ENCODE measurements around the gene GRM7. TPM values are rescaled to one million over a fixed set of nuclear protein-coding genes. Genes with fewer than 3 reads are reported as not detected.
A peak's percentile ranks its signal among the peaks of the same experiment; 100 is the strongest.

GRM7 gene
- total and polyA plus RNA-seq, 2 experiments from 2014 or later = 0.40 TPM; not detected in 1

DNA sequence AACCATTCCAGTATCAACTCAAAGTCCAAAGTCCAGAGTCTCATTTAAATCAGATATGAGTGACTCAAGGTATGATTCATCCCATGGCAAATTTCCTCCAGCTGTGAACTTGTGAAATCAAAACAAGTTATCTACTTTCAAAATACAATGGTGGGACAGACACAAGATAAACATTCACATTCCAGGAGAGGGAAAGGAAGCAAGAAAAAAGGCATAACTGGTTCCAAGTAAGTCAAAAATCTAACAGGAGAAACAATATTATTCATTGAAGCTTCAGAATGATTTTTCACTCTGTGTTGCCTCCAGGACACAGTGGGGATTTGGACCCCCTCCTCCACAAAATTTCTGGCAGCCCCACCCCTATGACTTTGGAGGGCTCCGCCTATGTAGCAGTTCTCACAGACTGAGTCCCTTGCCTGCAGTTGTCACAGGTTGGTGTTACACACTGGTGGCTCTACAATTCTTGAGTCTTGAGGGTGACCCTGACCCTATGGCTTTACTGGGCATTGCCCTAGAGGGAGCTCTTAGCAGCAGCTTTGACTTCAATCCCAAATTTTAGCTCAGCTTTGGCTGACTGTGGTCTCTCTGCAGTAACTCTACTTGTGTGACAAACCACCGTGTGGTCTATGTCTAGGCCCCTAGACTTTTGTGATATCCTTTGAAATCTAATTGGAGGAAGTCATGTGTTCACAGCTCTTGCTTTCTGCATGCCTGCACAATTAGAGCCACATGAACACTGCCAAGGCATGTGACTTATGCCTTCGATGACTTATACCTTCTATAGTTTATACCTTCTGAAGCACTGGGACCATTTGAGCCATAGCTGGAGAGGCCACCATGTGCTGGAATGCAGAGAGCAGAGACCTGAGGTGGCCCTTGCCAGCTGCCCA, 644.2 kb downstream of the GRM7 start:
- Histone ChIP-seq H2AFZ (no peak overlapping the region), H3F3A (replicated peaks; ENCODE audit: low read depth) (no peaks in the 10 kb centered on the region), H3K4me2 (no peak overlapping the region), H3K9me2 (ENCODE audit: insufficient read depth) (peaks cover 7% of the 10 kb centered on the region; the same call in 1 of the 2 replicates), H3K4me3 (no peak overlapping the region), H3K27me3 (ENCODE audit: insufficient read depth) (no peaks in the 10 kb centered on the region), H3K79me2 (replicated peaks; ENCODE audit: insufficient read depth) (no peaks in the 10 kb centered on the region), H4K20me1 (replicated peaks; ENCODE audit: insufficient read depth) (no peaks in the 10 kb centered on the region), H3K27ac (ENCODE audit: low read depth) (no peak overlapping the region), H3K4me1 (ENCODE audit: insufficient read depth) (no peaks in the 10 kb centered on the region), H3K36me3 (ENCODE audit: insufficient read depth) (no peaks in the 10 kb centered on the region)
- ATAC-seq (peak; percentile 42; the same call in 2 of the 3 replicates), DNase-seq (ENCODE audit: low spot score) (peak; percentile 14)
- Mint-ChIP-seq H3K27ac (no peak overlapping the region), H3K4me3 (no peak overlapping the region), H3K36me3 (ENCODE audit: low read depth) (no peaks in the 10 kb centered on the region), H3K4me1 (peaks cover 2% of the 10 kb centered on the region; the same call in 2 of the 3 replicates), H3K27me3 (ENCODE audit: insufficient read depth, low read depth, poor library complexity) (no peaks in the 10 kb centered on the region), H3K9me3 (no peaks in the 10 kb centered on the region; the same call in 1 of the 3 replicates)
- TF ChIP-seq, protein P1, sequence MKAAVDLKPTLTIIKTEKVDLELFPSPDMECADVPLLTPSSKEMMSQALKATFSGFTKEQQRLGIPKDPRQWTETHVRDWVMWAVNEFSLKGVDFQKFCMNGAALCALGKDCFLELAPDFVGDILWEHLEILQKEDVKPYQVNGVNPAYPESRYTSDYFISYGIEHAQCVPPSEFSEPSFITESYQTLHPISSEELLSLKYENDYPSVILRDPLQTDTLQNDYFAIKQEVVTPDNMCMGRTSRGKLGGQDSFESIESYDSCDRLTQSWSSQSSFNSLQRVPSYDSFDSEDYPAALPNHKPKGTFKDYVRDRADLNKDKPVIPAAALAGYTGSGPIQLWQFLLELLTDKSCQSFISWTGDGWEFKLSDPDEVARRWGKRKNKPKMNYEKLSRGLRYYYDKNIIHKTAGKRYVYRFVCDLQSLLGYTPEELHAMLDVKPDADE (IDR thresholded peaks at IDR 0.05) = no peak
- TF ChIP-seq ZNF114 (CRISPR knock-in tag; IDR thresholded peaks at IDR 0.05) (no peak), EZH2phosphoT487 (IDR thresholded peaks at IDR 0.05; ENCODE audit: unreplicated experiment) (no peak)
- TF ChIP-seq, protein P2, sequence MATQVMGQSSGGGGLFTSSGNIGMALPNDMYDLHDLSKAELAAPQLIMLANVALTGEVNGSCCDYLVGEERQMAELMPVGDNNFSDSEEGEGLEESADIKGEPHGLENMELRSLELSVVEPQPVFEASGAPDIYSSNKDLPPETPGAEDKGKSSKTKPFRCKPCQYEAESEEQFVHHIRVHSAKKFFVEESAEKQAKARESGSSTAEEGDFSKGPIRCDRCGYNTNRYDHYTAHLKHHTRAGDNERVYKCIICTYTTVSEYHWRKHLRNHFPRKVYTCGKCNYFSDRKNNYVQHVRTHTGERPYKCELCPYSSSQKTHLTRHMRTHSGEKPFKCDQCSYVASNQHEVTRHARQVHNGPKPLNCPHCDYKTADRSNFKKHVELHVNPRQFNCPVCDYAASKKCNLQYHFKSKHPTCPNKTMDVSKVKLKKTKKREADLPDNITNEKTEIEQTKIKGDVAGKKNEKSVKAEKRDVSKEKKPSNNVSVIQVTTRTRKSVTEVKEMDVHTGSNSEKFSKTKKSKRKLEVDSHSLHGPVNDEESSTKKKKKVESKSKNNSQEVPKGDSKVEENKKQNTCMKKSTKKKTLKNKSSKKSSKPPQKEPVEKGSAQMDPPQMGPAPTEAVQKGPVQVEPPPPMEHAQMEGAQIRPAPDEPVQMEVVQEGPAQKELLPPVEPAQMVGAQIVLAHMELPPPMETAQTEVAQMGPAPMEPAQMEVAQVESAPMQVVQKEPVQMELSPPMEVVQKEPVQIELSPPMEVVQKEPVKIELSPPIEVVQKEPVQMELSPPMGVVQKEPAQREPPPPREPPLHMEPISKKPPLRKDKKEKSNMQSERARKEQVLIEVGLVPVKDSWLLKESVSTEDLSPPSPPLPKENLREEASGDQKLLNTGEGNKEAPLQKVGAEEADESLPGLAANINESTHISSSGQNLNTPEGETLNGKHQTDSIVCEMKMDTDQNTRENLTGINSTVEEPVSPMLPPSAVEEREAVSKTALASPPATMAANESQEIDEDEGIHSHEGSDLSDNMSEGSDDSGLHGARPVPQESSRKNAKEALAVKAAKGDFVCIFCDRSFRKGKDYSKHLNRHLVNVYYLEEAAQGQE (IDR thresholded peaks at IDR 0.05; ENCODE audit: unreplicated experiment) = no peak
- TF ChIP-seq, protein P3, sequence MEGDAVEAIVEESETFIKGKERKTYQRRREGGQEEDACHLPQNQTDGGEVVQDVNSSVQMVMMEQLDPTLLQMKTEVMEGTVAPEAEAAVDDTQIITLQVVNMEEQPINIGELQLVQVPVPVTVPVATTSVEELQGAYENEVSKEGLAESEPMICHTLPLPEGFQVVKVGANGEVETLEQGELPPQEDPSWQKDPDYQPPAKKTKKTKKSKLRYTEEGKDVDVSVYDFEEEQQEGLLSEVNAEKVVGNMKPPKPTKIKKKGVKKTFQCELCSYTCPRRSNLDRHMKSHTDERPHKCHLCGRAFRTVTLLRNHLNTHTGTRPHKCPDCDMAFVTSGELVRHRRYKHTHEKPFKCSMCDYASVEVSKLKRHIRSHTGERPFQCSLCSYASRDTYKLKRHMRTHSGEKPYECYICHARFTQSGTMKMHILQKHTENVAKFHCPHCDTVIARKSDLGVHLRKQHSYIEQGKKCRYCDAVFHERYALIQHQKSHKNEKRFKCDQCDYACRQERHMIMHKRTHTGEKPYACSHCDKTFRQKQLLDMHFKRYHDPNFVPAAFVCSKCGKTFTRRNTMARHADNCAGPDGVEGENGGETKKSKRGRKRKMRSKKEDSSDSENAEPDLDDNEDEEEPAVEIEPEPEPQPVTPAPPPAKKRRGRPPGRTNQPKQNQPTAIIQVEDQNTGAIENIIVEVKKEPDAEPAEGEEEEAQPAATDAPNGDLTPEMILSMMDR (conservative IDR thresholded peaks at IDR 0.05; ENCODE audit: low read depth in 2 of 2) = peak in 1 of 2 experiments; percentile 44; a peak in 2 of 4 replicates

DNA sequence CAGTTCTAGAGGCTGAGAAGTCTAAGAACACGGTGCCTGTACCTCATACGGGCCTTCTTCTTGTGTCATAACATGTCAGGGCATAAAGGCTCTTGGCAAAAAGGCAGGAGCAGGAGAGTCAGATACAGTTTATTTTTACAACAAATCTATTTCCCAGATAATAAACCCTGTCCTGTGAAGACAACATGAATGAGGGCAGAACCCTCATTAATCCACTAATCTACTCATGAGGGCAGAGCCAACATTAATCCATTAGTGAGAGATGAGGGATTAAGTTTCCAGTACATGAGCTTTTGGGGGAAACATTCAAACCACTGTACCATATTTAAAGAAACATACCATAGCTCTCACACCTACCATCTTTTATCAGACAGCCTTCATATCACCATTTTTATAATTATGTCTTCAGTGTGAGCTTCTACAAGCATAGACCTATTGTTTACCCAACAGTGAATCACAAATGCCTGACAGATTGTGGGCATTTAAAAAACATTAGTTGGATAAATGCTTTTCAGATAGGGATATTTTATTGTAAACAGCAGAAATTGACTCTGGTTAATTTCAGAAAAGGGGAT, 645.8 kb downstream of the GRM7 start:
- no peaks in the 10 kb centered on the region for H3K4me1 ChIP-seq (ENCODE audit: insufficient read depth)
- Mint-ChIP-seq H3K27me3 (ENCODE audit: insufficient read depth, low read depth, poor library complexity) (no peaks in the 10 kb centered on the region), H3K4me3 (no peak overlapping the region), H3K36me3 (ENCODE audit: low read depth) (no peaks in the 10 kb centered on the region), H3K4me1 (peaks cover 5% of the 10 kb centered on the region; the same call in 2 of the 3 replicates), H3K27ac (no peak overlapping the region), H3K9me3 (no peaks in the 10 kb centered on the region; the same call in 1 of the 3 replicates)
- no peak overlapping the region for H3K27ac ChIP-seq (ENCODE audit: low read depth)
- H3K4me3 ChIP-seq = no peak overlapping the region
- TF ChIP-seq, protein P2 (IDR thresholded peaks at IDR 0.05; ENCODE audit: unreplicated experiment) = no peak
- H3K79me2 ChIP-seq (replicated peaks; ENCODE audit: insufficient read depth) = no peaks in the 10 kb centered on the region
- DNase-seq (ENCODE audit: low spot score) = no peak
- no peaks in the 10 kb centered on the region for H3K27me3 ChIP-seq (ENCODE audit: insufficient read depth)
- ATAC-seq = no peak
- H3K4me2 ChIP-seq = no peak overlapping the region
- no peaks in the 10 kb centered on the region for H4K20me1 ChIP-seq (replicated peaks; ENCODE audit: insufficient read depth)
- no peaks in the 10 kb centered on the region for H3F3A ChIP-seq (replicated peaks; ENCODE audit: low read depth)
- H3K36me3 ChIP-seq (ENCODE audit: insufficient read depth) = no peaks in the 10 kb centered on the region
- H3K9me2 ChIP-seq (ENCODE audit: insufficient read depth) = no peaks in the 10 kb centered on the region
- H2AFZ ChIP-seq = no peak overlapping the region
